ENCODE data around the gene C1R.

Gene C1R

GRCh38 chr12:7068240-7068993 is 23.8 kb downstream of the C1R start:
- TF ChIP-seq SUZ12 (IDR thresholded peaks at IDR 0.05; ENCODE audit: extremely low read depth, insufficient read depth, insufficient read length) = no peak
- H3K9ac ChIP-seq (ENCODE audit: insufficient read length, low read depth) = no peak overlapping the region
- H3K4me1 ChIP-seq (ENCODE audit: insufficient read depth, insufficient read length) = no peaks in the 10 kb centered on the region
- no peaks in the 10 kb centered on the region for H3K36me3 ChIP-seq (ENCODE audit: insufficient read depth, insufficient read length, low read length)
- no peaks in the 10 kb centered on the region for H3K9me3 ChIP-seq (ENCODE audit: insufficient read depth, low read length)
- no peaks in the 10 kb centered on the region for H3K27me3 ChIP-seq (ENCODE audit: insufficient read depth, insufficient read length)
- no peak for DNase-seq (ENCODE audit: low read depth, low spot score)
- H3K4me3 ChIP-seq (ENCODE audit: insufficient read length, low read depth) = no peak overlapping the region

GRCh38 chr12:7067096-7067495 is 25.1 kb downstream of the C1R start:
- H3K9me3 ChIP-seq (ENCODE audit: insufficient read depth, low read length) = no peaks in the 10 kb centered on the region
- no peak overlapping the region for H3K9ac ChIP-seq (ENCODE audit: insufficient read length, low read depth)
- no peaks in the 10 kb centered on the region for H3K36me3 ChIP-seq (ENCODE audit: insufficient read depth, insufficient read length, low read length)
- H3K4me3 ChIP-seq (ENCODE audit: insufficient read length, low read depth) = no peak overlapping the region
- no peak for TF ChIP-seq SUZ12 (IDR thresholded peaks at IDR 0.05; ENCODE audit: extremely low read depth, insufficient read depth, insufficient read length)
- TF ChIP-seq ZNF274 (IDR thresholded peaks at IDR 0.05; ENCODE audit: low read depth, low read length) = no peak
- TF ChIP-seq YY1 (IDR thresholded peaks at IDR 0.05; ENCODE audit: insufficient read depth, insufficient read length) = no peak
- no peaks in the 10 kb centered on the region for H3K27me3 ChIP-seq (ENCODE audit: insufficient read depth, insufficient read length)
- no peak for DNase-seq (ENCODE audit: low read depth, low spot score)
- H3K4me1 ChIP-seq (ENCODE audit: insufficient read depth, insufficient read length) = no peaks in the 10 kb centered on the region

- H3K4me3 ChIP-seq (ENCODE audit: insufficient read length, low read depth) = no peak overlapping the region
- H3K36me3 ChIP-seq (ENCODE audit: insufficient read depth, insufficient read length, low read length) = no peaks in the 10 kb centered on the region
- H3K27me3 ChIP-seq (ENCODE audit: insufficient read depth, insufficient read length) = no peaks in the 10 kb centered on the region
- no peak overlapping the region for H3K9ac ChIP-seq (ENCODE audit: insufficient read length, low read depth)
- no peak for DNase-seq (ENCODE audit: low read depth, low spot score)
- TF ChIP-seq ZNF274 (IDR thresholded peaks at IDR 0.05; ENCODE audit: low read depth, low read length) (no peak), YY1 (IDR thresholded peaks at IDR 0.05; ENCODE audit: insufficient read depth, insufficient read length) (no peak), SUZ12 (IDR thresholded peaks at IDR 0.05; ENCODE audit: extremely low read depth, insufficient read depth, insufficient read length) (no peak)
- H3K4me1 ChIP-seq (ENCODE audit: insufficient read depth, insufficient read length) = no peaks in the 10 kb centered on the region
- H3K9me3 ChIP-seq (ENCODE audit: insufficient read depth, low read length) = no peaks in the 10 kb centered on the region
Measured at GRCh38 chr12:7066596-7066995, 25.6 kb downstream of the C1R start.

DNA sequence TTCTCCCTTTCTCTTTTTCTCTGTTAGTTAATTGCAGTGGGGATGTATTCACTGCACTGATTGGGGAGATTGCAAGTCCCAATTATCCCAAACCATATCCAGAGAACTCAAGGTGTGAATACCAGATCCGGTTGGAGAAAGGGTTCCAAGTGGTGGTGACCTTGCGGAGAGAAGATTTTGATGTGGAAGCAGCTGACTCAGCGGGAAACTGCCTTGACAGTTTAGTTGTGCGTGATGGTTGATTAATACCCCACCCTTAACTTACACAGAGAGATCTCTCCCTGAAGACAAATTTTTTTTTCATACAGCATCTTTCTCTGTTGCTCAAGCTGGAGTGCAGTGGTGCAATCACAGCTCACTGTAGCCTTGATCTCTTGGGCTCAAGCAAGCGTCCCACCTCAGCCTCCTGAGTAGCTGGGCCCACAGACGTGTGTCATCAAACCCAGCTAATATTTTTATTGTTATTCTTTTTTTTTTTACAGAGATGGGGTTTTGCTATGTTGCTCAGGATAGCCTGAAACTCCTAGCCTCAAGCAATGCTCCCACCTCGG is 27.1 kb downstream of the C1R start:
- no peaks in the 10 kb centered on the region for H3K36me3 ChIP-seq (ENCODE audit: insufficient read depth, insufficient read length, low read length)
- no peaks in the 10 kb centered on the region for H3K9me3 ChIP-seq (ENCODE audit: insufficient read depth, low read length)
- H3K27me3 ChIP-seq (ENCODE audit: insufficient read depth, insufficient read length) = no peaks in the 10 kb centered on the region
- H3K4me3 ChIP-seq (ENCODE audit: insufficient read length, low read depth) = no peak overlapping the region
- DNase-seq (ENCODE audit: low read depth, low spot score) = no peak
- TF ChIP-seq YY1 (IDR thresholded peaks at IDR 0.05; ENCODE audit: insufficient read depth, insufficient read length) = no peak
- TF ChIP-seq ZNF274 (IDR thresholded peaks at IDR 0.05; ENCODE audit: low read depth, low read length) = no peak
- TF ChIP-seq SUZ12 (IDR thresholded peaks at IDR 0.05; ENCODE audit: extremely low read depth, insufficient read depth, insufficient read length) = no peak
- no peak overlapping the region for H3K9ac ChIP-seq (ENCODE audit: insufficient read length, low read depth)
- peaks cover 8% of the 10 kb centered on the region for H3K4me1 ChIP-seq (ENCODE audit: insufficient read depth, insufficient read length)

DNA sequence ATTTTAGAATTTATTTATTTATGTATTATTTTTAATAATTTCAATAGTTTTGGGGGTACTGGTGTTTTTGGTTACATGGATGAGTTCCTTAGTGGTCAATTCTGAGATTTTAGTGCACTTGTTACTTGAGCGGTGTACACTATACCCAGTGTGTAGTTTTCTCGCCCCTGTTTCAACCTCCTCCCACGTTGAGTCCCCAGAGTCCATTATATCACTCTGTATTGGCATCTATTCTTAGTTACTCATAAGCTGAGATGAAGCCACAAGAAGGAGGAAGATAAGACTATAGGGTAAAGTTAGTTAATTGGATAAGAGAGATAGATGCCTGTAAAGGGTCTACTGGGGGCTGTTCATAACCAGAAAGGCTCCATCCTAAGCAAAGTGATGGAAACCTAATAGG is 27.7 kb downstream of the C1R start:
- Histone ChIP-seq H3K4me3 (ENCODE audit: insufficient read length, low read depth) (no peak overlapping the region), H3K9me3 (ENCODE audit: insufficient read depth, low read length) (no peaks in the 10 kb centered on the region), H3K36me3 (ENCODE audit: insufficient read depth, insufficient read length, low read length) (no peaks in the 10 kb centered on the region)

GRCh38 chr12:7061596-7061995 is 30.6 kb downstream of the C1R start:
- no peak for DNase-seq (ENCODE audit: low read depth, low spot score)
- H3K9ac ChIP-seq (ENCODE audit: insufficient read length, low read depth) = no peak overlapping the region
- TF ChIP-seq YY1 (IDR thresholded peaks at IDR 0.05; ENCODE audit: insufficient read depth, insufficient read length) (no peak), SUZ12 (IDR thresholded peaks at IDR 0.05; ENCODE audit: extremely low read depth, insufficient read depth, insufficient read length) (no peak), ZNF274 (IDR thresholded peaks at IDR 0.05; ENCODE audit: low read depth, low read length) (no peak)
- H3K4me3 ChIP-seq (ENCODE audit: insufficient read length, low read depth) = no peak overlapping the region
- H3K9me3 ChIP-seq (ENCODE audit: insufficient read depth, low read length) = no peaks in the 10 kb centered on the region
- no peaks in the 10 kb centered on the region for H3K27me3 ChIP-seq (ENCODE audit: insufficient read depth, insufficient read length)
- peaks cover 8% of the 10 kb centered on the region for H3K4me1 ChIP-seq (ENCODE audit: insufficient read depth, insufficient read length)
- no peaks in the 10 kb centered on the region for H3K36me3 ChIP-seq (ENCODE audit: insufficient read depth, insufficient read length, low read length)

More for the DNA sequence above, 27.7 kb downstream of the C1R start:
- no peak for DNase-seq (ENCODE audit: low read depth, low spot score)
- Histone ChIP-seq H3K9ac (ENCODE audit: insufficient read length, low read depth) (no peak overlapping the region), H3K4me1 (ENCODE audit: insufficient read depth, insufficient read length) (peaks cover 8% of the 10 kb centered on the region), H3K27me3 (ENCODE audit: insufficient read depth, insufficient read length) (no peaks in the 10 kb centered on the region)
- TF ChIP-seq SUZ12 (IDR thresholded peaks at IDR 0.05; ENCODE audit: extremely low read depth, insufficient read depth, insufficient read length) (no peak), YY1 (IDR thresholded peaks at IDR 0.05; ENCODE audit: insufficient read depth, insufficient read length) (no peak), ZNF274 (IDR thresholded peaks at IDR 0.05; ENCODE audit: low read depth, low read length) (no peak)

DNA sequence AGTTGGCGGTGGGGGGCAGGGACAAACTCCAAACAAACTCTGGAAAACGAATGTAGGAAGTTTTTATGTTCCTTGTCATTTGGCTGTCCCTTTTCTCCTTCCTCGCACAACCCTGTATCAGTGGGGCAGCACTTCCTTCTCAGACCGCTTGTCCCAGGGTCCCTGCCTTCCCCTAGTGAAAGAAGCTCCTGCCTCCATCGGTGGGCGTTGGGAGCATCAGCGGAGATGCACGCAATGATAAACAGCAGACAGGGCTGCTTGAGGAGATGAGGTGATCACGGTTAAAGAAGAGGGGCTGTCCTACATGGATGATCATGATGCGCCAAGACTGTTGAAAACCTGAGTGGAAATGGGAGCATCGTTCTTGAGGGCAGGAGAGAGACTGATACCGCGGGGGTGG is 31.1 kb downstream of the C1R start:
- no peak overlapping the region for H3K9ac ChIP-seq (ENCODE audit: insufficient read length, low read depth)

More for the DNA sequence above, 31.1 kb downstream of the C1R start:
- TF ChIP-seq ZNF274 (IDR thresholded peaks at IDR 0.05; ENCODE audit: low read depth, low read length) (no peak), SUZ12 (IDR thresholded peaks at IDR 0.05; ENCODE audit: extremely low read depth, insufficient read depth, insufficient read length) (no peak), YY1 (IDR thresholded peaks at IDR 0.05; ENCODE audit: insufficient read depth, insufficient read length) (no peak)
- Histone ChIP-seq H3K4me1 (ENCODE audit: insufficient read depth, insufficient read length) (peaks cover 8% of the 10 kb centered on the region), H3K36me3 (ENCODE audit: insufficient read depth, insufficient read length, low read length) (no peaks in the 10 kb centered on the region), H3K9me3 (ENCODE audit: insufficient read depth, low read length) (no peaks in the 10 kb centered on the region), H3K27me3 (ENCODE audit: insufficient read depth, insufficient read length) (no peaks in the 10 kb centered on the region), H3K4me3 (ENCODE audit: insufficient read length, low read depth) (no peak overlapping the region)
- DNase-seq (ENCODE audit: low read depth, low spot score) = no peak

All from NT2/D1 (cell line).